Progenitor cell of endocrine pancreas (in vitro differentiated cells): ENCODE results near the gene PTK7. TPM values are rescaled to one million over a fixed set of nuclear protein-coding genes. Genes with fewer than 3 reads are reported as not detected.
A peak's percentile ranks its signal among the peaks of the same experiment; 100 is the strongest.

Experiments
- DNase-seq: peaks from one replicate; pipeline ENCODE4 v3.0.0; 2021; ENCODE audit warnings: low spot score; ENCODE audit not compliant: unreplicated experiment
- H3K27ac Mint-ChIP-seq: 2 replicates; pipeline ENCODE4 v1.8.0; 2021; ENCODE audit warnings: mild to moderate bottlenecking, moderate library complexity, mixed read lengths
- H3K27me3 Mint-ChIP-seq: 2 replicates; pipeline ENCODE4 v1.8.0; 2021; ENCODE audit warnings: mixed read lengths
- H3K36me3 Mint-ChIP-seq: 2 replicates; pipeline ENCODE4 v1.8.0; 2022; ENCODE audit warnings: mixed read lengths; ENCODE audit not compliant: insufficient read depth
- H3K4me1 Mint-ChIP-seq: 2 replicates; pipeline ENCODE4 v1.8.0; 2021; ENCODE audit warnings: low read depth, mixed read lengths
- H3K4me3 Mint-ChIP-seq: 2 replicates; pipeline ENCODE4 v1.8.0; 2021; ENCODE audit warnings: low read depth, mild to moderate bottlenecking, moderate library complexity, mixed read lengths
- H3K9me3 Mint-ChIP-seq: 2 replicates; pipeline ENCODE4 v1.8.0; 2021; ENCODE audit warnings: low read depth, mixed read lengths
- total RNA-seq: library from RNA; stranded (reverse); gene quantifications from 2 replicates; pipeline ENCODE4 v1.2.1, GENCODE V29; 2021
- TF ChIP-seq, protein P1 (sequence below): fragments of 200-600 bp; sonication (generic); IDR thresholded peaks from one replicate; pipeline ENCODE4 v1.5.0; 2021; ENCODE audit warnings: antibody characterized with exemption, mild to moderate bottlenecking; ENCODE audit not compliant: unreplicated experiment

PTK7 gene
- total RNA-seq, 1 donor from 2014 or later = 141 TPM

DNA sequence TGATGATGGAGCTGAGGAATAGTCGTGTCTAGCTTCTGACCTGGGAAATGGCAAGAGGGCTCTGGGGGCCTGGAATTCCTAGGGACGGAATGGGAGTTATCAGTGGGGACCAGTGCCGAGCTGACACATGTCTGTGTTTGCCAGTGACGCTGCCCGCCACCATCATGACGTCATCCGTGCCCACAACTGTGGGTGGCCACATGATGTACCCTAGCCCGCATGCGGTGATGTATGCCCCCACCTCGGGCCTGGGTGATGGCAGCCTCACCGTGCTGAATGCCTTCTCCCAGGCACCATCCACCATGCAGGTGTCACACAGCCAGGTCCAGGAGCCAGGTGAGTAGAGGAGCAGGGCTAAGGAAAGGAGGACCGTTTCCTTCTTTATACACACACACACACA is 102.0 kb downstream of the PTK7 start:
- Mint-ChIP-seq H3K27me3 (no peaks in the 10 kb centered on the region), H3K27ac (no peak overlapping the region), H3K4me3 (no peak overlapping the region), H3K9me3 (no peaks in the 10 kb centered on the region), H3K4me1 (peaks cover 28% of the 10 kb centered on the region), H3K36me3 (peaks cover 4% of the 10 kb centered on the region)
- TF ChIP-seq, protein P1, sequence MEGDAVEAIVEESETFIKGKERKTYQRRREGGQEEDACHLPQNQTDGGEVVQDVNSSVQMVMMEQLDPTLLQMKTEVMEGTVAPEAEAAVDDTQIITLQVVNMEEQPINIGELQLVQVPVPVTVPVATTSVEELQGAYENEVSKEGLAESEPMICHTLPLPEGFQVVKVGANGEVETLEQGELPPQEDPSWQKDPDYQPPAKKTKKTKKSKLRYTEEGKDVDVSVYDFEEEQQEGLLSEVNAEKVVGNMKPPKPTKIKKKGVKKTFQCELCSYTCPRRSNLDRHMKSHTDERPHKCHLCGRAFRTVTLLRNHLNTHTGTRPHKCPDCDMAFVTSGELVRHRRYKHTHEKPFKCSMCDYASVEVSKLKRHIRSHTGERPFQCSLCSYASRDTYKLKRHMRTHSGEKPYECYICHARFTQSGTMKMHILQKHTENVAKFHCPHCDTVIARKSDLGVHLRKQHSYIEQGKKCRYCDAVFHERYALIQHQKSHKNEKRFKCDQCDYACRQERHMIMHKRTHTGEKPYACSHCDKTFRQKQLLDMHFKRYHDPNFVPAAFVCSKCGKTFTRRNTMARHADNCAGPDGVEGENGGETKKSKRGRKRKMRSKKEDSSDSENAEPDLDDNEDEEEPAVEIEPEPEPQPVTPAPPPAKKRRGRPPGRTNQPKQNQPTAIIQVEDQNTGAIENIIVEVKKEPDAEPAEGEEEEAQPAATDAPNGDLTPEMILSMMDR = no peak
- no peak for DNase-seq

DNA sequence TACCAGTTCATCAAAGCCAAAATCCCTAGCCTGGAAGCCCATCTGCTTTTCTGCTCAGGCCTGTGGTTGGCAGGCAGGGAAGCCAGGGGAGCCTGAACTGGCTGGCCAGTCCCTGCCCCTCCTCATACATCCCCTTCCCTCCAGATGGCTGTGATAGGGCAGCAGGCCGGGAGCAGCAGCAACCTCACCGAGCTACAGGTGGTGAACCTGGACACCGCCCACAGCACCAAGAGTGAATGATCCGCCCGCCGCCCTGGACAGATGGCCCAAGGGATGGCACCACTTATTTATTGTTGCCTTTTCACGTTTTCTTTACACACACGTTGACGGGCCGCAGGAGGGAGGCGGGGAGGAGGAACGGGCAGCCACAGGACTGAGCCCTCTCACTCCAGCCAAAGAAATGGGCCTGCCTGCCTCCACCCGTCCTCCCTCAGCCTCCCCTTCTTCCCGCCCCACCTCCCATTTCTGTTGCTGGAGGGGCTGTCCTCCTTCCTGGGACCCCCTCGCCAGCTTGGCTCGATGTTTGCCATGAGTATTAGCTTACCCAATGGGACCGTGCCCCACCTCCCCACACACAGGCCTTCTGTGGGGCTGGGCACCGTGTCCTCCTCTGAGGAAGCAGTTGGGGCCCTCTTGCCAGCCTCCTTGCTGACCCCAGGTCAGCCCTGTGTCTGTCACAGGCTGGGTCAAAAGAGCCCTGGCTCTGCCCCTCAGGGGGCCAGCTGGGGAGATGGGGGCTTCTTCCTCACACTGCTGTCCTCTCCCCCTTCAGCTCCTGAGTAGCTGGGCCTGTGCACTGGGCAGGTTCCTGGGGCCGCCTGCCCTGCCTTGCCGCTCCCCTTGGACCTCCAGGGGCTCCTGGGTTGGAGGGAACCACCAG is 103.1 kb downstream of the PTK7 start:
- H3K27ac Mint-ChIP-seq = no peak overlapping the region
- H3K27me3 Mint-ChIP-seq = no peaks in the 10 kb centered on the region
- peaks cover 22% of the 10 kb centered on the region for H3K4me1 Mint-ChIP-seq
- TF ChIP-seq, protein P1 = no peak
- no peaks in the 10 kb centered on the region for H3K9me3 Mint-ChIP-seq
- H3K36me3 Mint-ChIP-seq = peaks cover 4% of the 10 kb centered on the region
- no peak for DNase-seq
- H3K4me3 Mint-ChIP-seq = no peak overlapping the region

DNA sequence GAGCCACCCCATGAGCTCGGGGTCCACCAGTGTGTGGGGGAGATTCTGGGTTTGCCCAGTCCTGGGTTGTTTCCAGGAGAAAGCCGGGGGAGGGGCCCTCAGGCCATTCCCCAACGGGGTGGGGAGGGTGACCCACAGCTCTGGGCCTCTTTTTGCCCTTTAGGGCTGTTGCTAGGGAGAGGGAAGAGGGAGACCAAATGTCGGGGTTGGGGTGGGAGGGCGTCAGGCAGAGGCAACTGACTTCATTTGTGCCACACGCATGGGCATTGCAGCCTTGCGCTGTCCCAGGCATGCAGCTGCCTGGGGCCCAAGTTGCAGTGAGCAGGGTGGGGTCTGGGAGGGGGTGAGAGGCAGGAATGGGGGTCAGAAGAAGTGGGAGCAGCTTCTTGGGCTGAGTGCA is 103.9 kb downstream of the PTK7 start:
- no peaks in the 10 kb centered on the region for H3K9me3 Mint-ChIP-seq
- H3K4me1 Mint-ChIP-seq = peaks cover 17% of the 10 kb centered on the region
- no peaks in the 10 kb centered on the region for H3K27me3 Mint-ChIP-seq

DNA sequence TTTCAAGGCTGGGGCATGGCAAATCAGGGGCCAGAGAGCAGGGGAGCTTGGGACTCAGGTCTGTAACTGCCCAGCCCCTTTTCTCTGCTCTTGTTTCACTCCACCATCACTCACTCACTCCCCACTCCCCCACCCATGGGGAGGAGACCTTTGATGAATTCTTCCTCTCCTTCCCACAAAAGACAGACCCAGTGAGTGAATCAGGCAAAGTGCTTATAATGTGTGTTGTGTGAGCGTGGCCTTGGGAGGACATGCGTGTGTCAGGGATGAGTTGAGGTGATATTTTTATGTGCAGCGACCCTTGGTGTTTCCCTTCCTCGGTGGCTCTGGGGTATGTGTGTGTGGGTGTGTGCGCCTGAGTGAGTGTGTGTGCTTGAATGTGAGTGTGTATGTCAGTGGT is 104.9 kb downstream of the PTK7 start:
- TF ChIP-seq, protein P1 = no peak
- no peak for DNase-seq
- no peaks in the 10 kb centered on the region for H3K27me3 Mint-ChIP-seq
- peak overlapping the region; percentile 79 for H3K27ac Mint-ChIP-seq
- peak overlapping the region; percentile 87 for H3K4me3 Mint-ChIP-seq
- H3K4me1 Mint-ChIP-seq = peaks cover 16% of the 10 kb centered on the region
- peaks cover 7% of the 10 kb centered on the region for H3K36me3 Mint-ChIP-seq
- no peaks in the 10 kb centered on the region for H3K9me3 Mint-ChIP-seq

More for the DNA sequence above, 103.9 kb downstream of the PTK7 start:
- Mint-ChIP-seq H3K36me3 (peaks cover 4% of the 10 kb centered on the region), H3K4me3 (no peak overlapping the region), H3K27ac (no peak overlapping the region)
- TF ChIP-seq, protein P1 = no peak
- DNase-seq = no peak

DNA sequence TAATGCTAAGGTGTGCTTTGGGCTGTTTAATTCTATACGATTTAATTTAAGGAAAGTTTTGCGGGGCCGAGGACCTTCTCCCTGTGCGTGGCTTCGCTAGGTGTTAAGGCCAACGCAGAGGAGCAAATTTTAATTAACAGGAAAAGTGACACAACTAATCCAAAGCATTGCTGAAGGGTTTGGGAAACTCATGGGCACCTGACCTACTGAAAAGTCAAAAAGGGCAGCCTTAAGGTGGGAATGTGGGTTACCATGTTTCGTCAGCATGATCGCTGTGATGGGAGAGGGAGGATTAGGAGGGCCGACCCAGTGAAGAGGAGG is 105.5 kb downstream of the PTK7 start:
- Mint-ChIP-seq H3K4me3 (peak overlapping the region; percentile 87), H3K27ac (peak overlapping the region; percentile 79), H3K4me1 (peaks cover 16% of the 10 kb centered on the region), H3K27me3 (no peaks in the 10 kb centered on the region), H3K9me3 (no peaks in the 10 kb centered on the region), H3K36me3 (peaks cover 10% of the 10 kb centered on the region)
- TF ChIP-seq, protein P1 = no peak
- no peak for DNase-seq
